Measurements from ENCODE around the gene FANCL. TPM values are rescaled to one million over a fixed set of nuclear protein-coding genes. Genes with fewer than 3 reads are reported as not detected.

FANCL gene
- 88.9 TPM for total RNA-seq

GRCh38 chr2:58240670-58241545, at the start of gene FANCL:
Gene FANCL (minus strand): TSS chr2:58241325. CDS start chr2:58241313, 12 bp downstream.

Other genes starting within 250 kb of the FANCL start
- gene VRK2, start 194.5 kb downstream of the FANCL start, total RNA-seq: 6.6 TPM